ENCODE measurements around the gene DRGX.

The DRGX gene

DNA sequence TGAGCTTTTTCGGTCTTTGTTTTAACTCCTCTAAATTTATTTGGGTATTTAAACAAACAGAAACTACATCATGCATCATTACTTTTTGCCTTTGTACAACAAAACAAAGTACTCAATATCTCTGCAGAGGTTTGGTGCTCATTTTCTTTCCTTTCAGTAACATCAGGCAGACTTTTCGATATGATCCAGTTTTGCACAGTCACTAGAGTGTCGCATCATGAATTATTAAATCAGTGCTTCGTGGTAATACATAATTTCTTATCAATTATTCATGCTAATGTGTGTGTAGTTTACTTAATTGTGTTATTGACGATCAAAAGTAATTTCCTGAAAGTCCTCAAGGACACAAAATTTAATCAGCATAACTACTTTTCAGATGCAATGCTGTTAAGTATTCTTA, 31.8 kb downstream of the DRGX start:
- in situ Hi-C loops (cut with HindIII; ENCODE audit: low sequenced_read_pairs) = no loop called here

DNA sequence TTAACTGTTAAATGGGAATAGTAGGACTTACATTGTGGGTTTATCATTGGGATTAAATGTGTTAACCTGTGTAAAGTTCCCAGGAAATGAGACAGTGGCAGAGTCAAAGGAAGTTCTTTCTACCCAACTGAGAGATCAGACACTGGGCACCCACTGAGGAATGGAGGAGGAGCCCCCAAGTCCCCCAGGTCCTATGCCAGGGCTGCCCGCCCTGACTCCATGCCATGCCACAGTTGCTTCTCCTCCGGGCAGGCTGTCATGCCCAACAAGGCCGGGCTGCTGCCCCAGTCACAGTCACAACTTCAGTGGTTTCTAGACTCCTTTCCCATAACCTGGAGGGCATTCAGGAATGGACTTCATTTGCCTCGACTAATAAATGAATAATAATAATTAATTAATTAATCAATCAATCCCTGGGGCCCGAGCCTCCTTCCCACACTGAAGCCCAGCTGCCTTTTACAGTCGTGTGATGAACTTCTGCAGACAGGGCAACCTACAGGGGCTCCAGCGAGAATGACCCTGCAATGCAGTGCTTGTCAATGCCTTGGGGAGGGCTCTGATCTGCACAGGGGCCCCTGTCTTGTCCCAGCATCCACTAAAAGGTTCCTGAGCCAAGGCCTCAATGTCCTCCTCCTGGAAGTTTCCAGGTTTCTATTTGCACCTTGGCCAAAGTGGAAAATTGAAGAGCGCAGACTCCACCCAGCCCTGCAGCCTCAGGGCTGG, 32.4 kb downstream of the DRGX start:
- in situ Hi-C loops (cut with HindIII; ENCODE audit: low sequenced_read_pairs) = no loop called here

DNA sequence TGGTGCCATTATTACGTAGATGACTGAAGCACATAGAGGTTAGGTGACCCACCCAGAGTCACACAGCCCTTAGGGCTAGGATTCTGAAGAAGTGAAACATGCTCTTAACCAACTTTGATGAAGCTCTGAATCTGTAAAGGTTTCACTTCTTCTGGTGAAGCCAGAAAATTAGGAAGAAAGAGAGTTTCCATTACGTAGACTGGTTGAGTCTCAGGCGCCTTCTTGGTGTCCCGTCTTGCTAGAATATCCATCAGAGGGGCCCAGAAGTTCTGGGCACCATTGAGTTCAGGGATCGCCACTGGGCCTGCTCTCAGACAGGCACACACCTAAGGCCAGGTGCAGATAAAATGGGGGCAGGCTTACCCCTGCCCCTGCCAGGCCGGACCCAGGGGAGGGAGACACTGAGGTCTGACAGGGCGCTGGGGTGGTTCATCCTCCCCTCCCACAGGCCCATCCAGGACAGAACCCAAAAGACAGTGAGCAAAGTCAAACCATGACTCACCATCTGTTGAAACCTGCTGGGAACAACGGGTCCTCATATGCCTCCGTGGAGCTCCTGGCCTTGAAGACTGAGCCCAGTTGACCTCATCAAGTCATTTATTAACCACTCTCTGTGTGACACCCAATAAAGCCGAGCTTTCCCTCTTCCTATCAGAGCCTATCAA, 33.2 kb downstream of the DRGX start:
- in situ Hi-C loops (cut with HindIII; ENCODE audit: low sequenced_read_pairs) = no loop called here

DNA sequence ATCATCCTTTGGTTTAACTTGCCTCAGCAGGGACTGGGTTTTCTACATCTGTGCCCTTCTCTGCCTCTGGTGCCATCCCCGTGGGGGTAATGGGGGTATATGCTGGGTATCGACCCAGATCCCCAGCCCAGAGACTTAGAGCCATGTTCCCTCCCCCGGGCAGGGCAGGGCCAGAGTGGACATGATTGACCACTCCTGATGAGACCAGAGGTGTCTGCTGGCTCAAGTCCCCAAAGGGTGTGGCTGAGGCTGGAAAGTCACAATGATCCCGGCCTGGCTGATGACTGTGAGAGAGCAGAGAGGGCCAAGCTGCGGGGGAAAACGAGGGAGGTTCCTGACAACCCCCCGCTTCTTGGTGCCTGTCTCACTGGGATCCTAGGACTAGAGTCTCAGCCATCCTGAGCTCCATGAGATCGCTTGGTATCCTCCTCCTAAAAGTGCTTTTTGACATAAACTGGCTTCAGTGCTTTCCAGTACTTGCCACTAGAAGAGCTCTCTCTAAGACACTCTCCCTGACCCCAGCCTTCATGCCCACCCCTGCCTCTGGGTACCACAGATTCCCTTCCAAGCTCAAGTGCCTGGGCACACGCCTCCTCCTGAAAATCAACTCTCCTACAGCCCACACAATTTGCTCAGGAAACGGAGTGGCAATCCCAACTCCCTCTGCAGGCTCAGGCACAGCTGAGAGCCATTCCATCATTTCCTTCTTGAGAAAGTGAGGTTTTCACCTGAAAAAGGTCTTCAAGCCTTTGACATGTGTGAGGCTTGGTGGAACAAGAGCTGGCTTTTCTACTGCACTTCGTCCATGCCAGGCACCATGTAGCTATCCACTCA, 33.9 kb downstream of the DRGX start:
- in situ Hi-C loops (cut with HindIII; ENCODE audit: low sequenced_read_pairs) = no loop called here

DNA sequence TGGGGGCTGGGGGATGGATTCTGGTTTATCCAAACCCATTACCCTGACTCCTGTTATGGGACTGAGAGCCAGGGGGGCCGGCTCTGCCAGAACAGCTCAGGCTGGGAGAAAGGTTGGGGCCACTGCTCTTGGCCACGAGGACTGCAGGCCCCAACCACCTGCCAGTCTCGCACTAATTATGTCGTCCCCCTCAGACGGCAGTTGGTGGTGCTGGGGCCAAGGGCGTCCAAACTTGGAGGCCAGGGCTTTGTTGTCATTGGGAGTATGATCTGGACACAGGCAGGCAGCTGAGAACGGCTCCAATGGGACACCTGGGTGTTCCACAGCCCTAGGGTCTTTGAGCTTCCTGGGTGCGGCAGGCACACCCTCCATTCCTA, 34.7 kb downstream of the DRGX start:
- in situ Hi-C loops (cut with HindIII; ENCODE audit: low sequenced_read_pairs) = no loop called here

DNA sequence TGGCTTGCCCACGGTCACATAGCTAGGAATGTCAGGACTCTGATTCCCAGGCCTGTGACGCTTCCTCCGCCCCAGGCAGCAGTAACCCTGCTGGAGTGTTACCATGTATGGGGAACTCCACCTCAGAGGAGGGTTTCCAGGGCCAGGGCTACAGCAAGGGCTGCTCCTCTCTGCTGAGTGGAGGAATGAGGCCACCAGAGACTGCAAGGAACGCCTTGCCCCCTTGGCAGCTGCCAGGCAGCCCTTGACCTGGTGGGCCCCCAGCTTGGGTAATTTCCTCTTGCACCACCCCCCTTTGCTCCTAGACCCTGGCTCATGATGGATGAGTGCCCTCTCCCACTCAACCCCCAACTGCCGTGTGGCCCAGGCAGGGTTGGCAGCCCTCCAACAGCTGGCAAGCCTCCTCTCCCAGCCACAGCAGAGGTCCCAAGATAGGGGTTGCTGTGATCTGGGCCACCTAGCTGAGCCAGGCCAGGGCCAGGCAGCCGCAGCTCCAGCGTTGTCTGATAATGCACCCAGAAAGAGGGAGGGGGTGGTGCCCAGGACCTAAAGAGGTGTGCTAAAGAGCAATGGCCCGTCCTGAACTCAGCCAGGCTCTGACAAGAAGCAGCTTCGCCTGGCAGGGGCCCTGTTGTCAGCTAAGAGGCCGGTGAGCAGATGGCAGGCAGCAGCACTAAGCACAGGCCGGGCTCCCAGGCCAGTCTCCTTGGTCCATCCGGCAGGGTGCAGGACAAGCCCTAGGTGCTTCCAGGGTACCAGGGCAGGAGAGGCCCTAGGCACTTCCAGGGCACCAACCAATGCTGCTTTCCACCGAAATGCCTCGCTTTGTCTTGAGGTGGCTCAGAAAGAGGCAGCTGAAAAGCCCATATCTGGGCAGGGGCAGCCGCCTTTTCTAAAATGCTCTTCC, 35.4 kb downstream of the DRGX start:
- in situ Hi-C loops (cut with HindIII; ENCODE audit: low sequenced_read_pairs) = no loop called here

DNA sequence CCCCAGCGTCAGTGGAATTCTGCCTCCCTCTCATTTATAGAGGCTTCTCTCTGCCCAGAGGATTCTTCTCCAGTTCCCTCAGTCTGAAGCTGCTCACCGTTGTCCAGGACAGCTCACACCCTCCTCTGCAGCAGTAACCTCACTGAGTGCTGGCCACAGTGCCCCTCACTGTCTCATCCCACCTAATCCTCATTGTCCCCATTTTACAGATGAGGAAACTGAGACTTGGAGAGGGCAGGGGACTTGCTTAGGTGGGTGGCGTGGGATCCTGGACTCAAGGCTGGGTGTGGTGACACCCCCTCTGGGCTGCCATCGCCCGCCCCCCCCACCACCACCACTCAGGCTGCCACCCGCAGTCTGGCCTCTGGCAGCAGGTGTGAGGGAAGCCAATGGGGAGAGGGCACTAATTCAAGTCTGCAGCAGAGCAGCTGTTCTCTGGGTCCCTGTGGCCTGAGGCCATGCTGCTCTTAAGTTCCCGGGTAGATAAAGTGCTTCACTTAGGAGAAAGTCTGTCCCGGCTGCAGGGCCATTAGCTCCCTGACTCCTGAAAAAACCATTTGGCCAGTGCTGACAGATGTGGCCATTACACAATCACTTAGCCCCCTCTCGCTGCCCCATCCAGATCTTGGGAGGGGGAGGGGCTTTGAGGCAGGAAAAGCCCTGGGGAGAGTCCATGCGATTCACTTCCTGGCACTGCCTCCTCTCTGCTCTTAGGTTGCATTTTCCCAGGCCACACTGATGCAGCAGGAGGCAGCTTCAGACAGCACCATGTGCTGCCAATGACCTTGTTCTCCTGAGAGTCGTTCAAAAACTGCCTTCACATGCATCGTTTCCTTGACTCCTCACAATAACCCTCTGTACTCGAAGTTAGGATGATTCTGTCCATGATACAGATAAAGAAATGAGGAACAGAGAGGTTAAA, 36.3 kb downstream of the DRGX start:
- in situ Hi-C loops (cut with HindIII; ENCODE audit: low sequenced_read_pairs) = no loop called here

DNA sequence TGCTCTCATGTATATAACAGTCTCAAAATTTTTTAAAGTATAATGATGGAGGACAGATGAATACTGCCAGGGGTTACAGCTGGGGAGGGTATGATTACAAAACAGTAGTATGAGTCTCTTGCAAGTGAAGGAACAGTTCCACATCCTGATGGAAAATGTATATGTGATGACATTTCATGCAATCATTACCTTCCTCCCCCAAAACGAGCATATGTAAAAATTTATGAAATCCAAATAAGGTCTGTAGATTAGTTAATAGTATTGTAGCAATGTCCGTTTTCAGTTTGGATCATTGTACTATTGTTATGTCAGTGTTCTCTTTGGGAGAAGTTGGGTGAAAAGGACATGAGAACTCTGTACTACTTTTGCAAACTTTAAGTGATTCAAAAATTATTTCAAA, 38.0 kb downstream of the DRGX start:
- in situ Hi-C loops (cut with HindIII; ENCODE audit: low sequenced_read_pairs) = no loop called here

DNA sequence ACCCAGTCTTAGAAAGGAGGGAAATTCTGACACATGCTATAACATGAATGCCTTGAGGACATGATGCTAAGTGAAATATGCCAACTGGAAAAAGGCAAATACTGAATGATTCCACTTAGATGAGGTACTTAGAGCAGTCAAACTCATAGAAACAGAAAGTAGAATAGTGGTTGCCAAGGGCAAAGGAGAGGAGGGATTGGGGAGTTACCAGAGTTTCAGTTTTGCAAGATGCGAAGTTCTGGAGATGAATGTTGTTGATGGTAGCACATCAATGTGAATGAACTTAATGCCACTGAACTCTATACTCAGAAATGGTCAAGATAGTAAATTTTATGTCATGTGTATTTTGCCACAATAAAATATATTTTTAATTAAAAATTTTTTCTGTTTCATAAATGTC, 38.9 kb downstream of the DRGX start:
- in situ Hi-C loops (cut with HindIII; ENCODE audit: low sequenced_read_pairs) = no loop called here

DNA sequence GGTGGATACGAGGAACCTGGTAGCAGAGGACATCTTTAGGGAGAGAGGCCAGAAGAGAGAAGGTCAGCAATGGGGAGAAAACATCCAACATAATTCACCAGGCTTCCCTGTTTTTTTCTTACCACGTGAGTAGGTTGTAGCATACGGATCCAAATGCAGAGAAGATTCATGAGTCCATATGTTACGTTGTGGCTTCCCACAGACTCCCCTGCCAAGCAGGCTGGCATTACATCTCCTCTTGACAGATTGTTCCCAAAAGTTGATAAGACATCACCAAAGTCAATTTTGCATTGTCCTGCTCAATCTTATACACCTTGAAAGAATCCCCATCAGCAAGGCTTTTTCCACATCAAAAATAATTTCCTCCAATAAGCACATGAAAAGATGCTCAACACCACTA, 39.7 kb downstream of the DRGX start:
- in situ Hi-C loops (cut with HindIII; ENCODE audit: low sequenced_read_pairs) = no loop called here

DNA sequence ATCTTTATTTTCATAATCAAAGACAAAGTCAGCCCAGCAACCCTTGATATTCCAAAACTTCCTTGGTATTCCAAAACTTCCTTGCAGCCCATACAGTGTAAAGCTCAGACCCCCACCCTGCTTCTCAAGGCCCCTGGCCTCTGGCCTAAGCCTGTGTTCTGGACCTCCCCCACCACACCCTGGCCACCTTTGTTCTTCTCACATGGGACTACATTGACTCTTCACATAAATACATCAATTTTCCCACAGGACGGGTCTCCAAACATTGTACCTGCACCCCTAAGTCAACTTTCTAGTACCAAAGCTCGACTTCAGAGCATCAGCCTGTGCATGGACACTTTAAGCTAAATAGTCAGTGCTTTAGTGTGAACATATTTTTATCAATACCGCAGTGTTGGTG, 40.7 kb downstream of the DRGX start:
- in situ Hi-C loops (cut with HindIII; ENCODE audit: low sequenced_read_pairs) = no loop called here

DNA sequence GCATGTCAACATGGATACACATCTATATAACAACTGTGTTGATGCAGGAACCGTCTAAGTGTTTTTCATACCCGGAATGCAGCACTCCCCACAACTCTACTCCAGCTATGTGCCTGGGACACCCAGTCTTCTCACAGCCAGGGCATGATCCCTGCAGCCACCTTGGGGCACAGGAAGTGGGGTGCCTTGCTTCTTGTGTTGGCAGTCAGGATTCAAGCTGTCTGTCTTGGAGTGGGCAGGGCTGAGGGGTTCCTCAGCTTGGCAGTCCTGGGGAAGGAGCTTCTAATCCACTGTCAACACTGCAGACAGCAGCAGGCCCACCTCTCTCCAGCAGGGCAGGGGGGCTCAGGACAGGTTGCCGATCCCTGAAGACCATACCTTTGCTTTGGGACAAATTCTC, 41.3 kb downstream of the DRGX start:
- in situ Hi-C loops (cut with HindIII; ENCODE audit: low sequenced_read_pairs) = no loop called here

DNA sequence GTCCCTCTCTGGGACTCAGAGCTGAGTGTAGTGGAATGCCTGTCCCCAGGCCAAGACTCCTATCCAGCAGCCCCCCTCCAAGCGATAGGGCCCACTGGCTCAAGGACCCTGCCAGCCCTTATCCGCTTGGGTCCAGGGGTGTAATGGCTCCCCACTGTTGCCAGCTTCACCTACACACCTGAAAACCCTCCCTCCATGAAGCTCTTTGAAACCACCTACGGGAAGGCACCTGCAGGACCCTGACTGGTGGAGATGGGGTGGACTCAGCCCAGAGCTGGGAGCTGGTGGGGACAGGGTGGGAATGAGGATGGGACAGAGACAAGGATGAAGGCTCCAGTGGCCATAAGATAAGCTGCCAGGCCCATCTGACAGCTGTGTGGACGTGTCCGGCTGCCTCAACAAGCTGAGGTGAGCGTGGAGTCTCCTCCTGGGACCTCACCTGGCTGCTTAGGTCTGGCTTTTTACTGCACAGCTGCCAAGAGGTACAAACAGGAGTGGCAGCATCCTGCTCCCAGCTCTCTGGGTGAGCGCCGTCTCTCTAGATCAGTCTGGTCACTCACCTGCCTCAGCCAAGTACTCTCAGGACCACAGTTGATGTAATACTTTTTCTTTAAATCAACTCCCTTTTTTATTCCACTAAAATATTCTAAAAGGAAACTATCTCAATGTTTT, 41.9 kb downstream of the DRGX start:
- in situ Hi-C loops (cut with HindIII; ENCODE audit: low sequenced_read_pairs) = no loop called here

DNA sequence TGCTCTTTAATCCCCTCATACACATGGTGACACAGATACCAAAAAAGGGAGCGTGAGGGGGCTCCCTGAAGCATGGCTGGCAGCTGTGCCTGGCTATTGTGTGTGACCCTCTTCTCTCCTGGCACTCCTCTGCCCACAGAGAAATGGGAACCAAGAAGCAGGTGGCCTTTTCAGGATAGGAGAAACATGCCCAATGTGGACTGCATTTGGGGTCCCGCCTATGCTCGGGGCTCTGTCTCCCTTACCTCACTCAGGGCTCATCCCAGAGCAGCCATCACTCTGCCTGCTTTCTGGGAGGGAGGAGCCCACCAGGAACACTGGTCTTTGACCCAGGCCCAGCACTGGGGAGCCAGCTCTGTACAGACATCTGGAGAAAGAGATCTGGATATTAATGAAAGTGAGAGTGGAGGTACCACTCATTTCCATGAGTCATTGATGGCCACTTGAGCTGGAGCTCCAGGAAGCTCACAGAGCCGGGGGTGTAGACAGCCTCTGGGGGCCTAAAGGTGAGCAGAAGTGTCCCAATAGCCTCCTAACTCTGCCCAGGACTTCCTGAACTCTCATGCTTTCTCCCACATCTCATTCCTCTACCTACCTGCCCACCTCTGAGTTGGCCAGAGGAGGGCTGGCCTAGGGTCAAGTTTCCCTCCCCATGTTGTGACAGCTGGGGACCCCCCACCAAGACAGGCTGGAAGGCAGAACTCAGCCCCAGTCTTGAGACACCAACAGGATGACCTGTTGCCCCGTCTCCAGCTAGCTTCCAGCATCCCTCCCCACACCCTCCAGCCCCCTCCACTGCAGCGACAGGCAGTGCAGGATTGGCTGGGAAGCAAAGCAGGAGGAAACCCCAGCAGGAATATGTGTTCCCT, 42.6 kb downstream of the DRGX start:
- in situ Hi-C loops (cut with HindIII; ENCODE audit: low sequenced_read_pairs) = no loop called here

DNA sequence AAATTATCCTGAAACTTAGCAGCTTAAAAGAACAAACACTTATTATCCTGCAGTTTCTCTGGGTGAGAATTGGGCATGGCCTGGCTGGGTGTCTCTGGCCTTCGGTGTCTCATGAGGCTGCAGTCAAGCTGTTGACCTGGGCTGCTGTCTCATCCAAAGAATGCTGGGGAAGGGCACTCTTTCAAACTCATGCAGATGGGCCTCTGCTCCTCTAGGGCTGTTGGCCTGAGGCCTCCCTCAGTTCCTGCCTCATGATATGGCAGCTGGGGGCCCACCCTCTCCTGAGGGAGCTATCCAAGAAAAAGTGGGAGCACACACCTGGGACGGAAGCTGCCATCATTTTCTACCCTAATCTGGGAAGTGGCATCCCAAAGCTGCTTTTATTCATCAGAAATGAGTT, 43.6 kb downstream of the DRGX start:
- in situ Hi-C loops (cut with HindIII; ENCODE audit: low sequenced_read_pairs) = no loop called here

DNA sequence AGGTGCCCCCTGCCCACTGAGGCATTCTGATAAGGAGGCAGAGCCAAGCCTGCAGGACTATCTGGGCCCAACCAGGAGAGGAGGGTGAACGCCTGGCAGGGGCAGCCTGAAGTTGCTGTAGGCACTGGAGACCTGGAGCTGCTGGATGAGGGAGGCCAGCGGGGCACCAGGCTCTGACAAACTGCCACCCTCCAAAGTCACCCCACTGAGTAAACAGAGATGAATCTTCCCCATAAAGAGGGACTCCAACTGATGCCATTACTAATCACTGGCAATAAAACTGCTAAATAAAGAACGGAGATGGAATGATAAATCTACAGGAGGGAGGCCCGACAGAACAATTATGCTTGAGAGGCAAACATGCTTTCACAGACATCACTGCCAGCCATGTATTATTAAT, 44.2 kb downstream of the DRGX start:
- in situ Hi-C loops (cut with HindIII; ENCODE audit: low sequenced_read_pairs) = no loop called here

DNA sequence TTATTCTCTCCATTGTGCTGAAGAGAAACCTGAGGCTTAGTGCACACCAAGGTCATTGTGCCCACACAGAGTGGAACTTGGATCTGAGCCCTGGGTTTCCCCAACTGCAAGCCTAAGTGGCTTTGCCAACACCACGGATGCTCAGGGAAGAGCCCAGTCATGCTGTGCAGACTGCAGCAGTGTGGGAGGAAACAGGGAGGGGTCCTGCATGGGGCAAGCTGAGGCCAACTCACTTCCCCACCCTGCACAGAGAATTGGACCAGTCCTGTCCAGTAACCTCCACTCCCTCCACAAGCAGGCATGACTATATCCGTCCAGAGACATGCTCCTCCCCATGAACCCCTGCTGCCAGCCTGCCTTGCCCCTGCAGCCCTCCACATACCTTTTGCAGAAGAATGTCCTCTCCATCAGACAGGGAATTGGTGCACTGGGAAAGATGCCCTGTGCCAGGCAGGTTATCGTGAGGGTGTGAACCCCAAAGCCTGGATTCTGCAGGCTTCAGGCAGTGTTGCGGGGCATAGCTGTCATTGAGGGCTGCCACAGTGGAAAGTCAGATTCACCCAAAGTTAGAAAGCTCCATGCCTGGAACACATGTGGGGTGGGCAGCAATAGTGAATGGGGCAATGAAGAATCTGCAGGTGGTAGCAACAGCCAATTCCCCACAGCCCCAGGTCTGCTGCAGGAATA, 44.9 kb downstream of the DRGX start:
- in situ Hi-C loops (cut with HindIII; ENCODE audit: low sequenced_read_pairs) = no loop called here

DNA sequence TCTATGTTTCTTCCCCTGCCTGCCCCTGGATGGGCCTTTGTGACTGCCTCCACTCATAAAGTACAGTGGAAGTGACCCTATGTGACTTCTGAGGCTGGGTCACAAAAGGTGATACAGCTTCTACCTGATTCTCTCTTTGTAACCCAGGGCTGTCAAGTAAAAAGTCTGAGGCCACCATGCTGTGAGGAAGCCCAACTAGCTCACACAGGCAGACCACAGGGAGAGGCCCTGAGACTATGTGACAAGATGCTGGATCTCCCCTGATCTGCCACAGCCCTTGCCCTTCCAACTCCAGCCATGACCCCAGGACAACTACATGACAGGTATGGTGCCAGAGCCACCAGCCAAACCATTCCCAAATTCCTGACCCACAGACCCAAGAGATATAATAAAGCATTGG, 45.8 kb downstream of the DRGX start:
- in situ Hi-C loops (cut with HindIII; ENCODE audit: low sequenced_read_pairs) = no loop called here

Data from DLD1 (cell line).